HCT116 (cell line): ENCODE results near the gene LAMTOR4. TPM values are rescaled to one million over a fixed set of nuclear protein-coding genes. Genes with fewer than 3 reads are reported as not detected.

ENCODE experiments used
- ATAC-seq: fragments of 200-7000 bp; cut with Tn5 transposase; 2 replicates; pipeline ENCODE4 v1.9.1; 2020; ENCODE audit warnings: mild to moderate bottlenecking, moderate library complexity
- BruUV-seq: library from RNA; stranded (reverse); fragments of 400-500 nt; replicated peaks from 2 replicates; lab custom pipeline; 2021; lab: Mats Ljungman, UMichigan
- CTCF ChIA-PET: fragments of 300-600 bp; sonication (Branson Sonifier 250); formaldehyde crosslinking; loops from one replicate; lab custom pipeline; 2021; ENCODE audit warnings: antibody characterized with exemption; lab: Charles Lee
- POLR2A ChIA-PET: fragments of 300-600, 350-600 bp; sonication (Branson Sonifier 250); formaldehyde crosslinking; loops from one replicate; lab custom pipeline; 2021; ENCODE audit warnings: antibody characterized with exemption; lab: Charles Lee
- RAD21 ChIA-PET, 2 experiments: fragments of 300-600 bp; sonication (Branson Sonifier 250); formaldehyde crosslinking; loops; one replicate each; lab custom pipeline; 2023; ENCODE audit warnings: low total read pairs in 2 of 2; ENCODE audit not compliant: uncharacterized antibody in 2 of 2, unreplicated experiment in 2 of 2, low non-redundant PET in 1 of 2; lab: Charles Lee
- DNase-seq: peaks from one replicate; pipeline ENCODE4 v3.0.0-alpha.2; 2010; ENCODE audit warnings: low read depth, low spot score
- H2AFZ ChIP-seq: fragments of 200-600 bp; shearing (Covaris generic), sonication (generic); 2 replicates; pipeline ENCODE4 v1.6.1; 2017; ENCODE audit warnings: low read depth, mixed run types, mixed read lengths, antibody characterized with exemption, low read length; ENCODE audit not compliant: poor library complexity, severe bottlenecking
- H3K27ac ChIP-seq: 2 replicates; pipeline ENCODE4 v1.5.1; 2012; ENCODE audit warnings: low read depth, low read length
- H3K27me3 ChIP-seq: fragments of 200-600 bp; sonication (generic); 2 replicates; pipeline ENCODE4 v1.6.1; 2016; ENCODE audit warnings: mixed run types, low read length, mixed read lengths; ENCODE audit not compliant: insufficient read depth
- H3K36me3 ChIP-seq, 2 experiments: fragments of 200-500 bp in 1 of 2; fragments of 200-600 bp in 1 of 2; sonication (Bioruptor generic) in 1 of 2; sonication (generic) in 1 of 2; 2 replicates each; pipeline versions ENCODE4 v1.5.1 to v1.6.1; 2014 to 2016; ENCODE audit warnings: low read length in 2 of 2, inconsistent platforms in 1 of 2, mixed read lengths in 1 of 2, mixed run types in 1 of 2; ENCODE audit not compliant: insufficient read depth in 2 of 2, control insufficient read depth in 1 of 2
- H3K4me1 ChIP-seq, 2 experiments: fragments of 200-600 bp in 1 of 2; sonication (generic) in 1 of 2; 2 replicates each; pipeline versions ENCODE4 v1.5.1 to v1.6.1; 2012 to 2017; ENCODE audit warnings: low read length in 2 of 2, inconsistent platforms in 1 of 2, mild to moderate bottlenecking in 1 of 2, mixed read lengths in 1 of 2, mixed run types in 1 of 2, moderate library complexity in 1 of 2; ENCODE audit not compliant: insufficient read depth in 2 of 2, control insufficient read depth in 1 of 2
- H3K4me2 ChIP-seq: fragments of 200-600 bp; sonication (generic); 2 replicates; pipeline ENCODE4 v1.6.1; 2017; ENCODE audit warnings: mixed run types, low read length, mixed read lengths
- H3K4me3 ChIP-seq, 2 experiments: fragments of 200-600 bp in 1 of 2; sonication (generic) in 1 of 2; replicated peaks in 1 of 2; 2 replicates each; pipeline ENCODE4 v1.5.1; 2011 to 2016; ENCODE audit warnings: low read length in 2 of 2, control low read depth in 1 of 2, low read depth in 1 of 2, mild to moderate bottlenecking in 1 of 2, mixed read lengths in 1 of 2, mixed run types in 1 of 2
- H3K79me2 ChIP-seq: fragments of 200-600 bp; sonication (generic); 2 replicates; pipeline ENCODE4 v1.6.1; 2017; ENCODE audit warnings: mild to moderate bottlenecking, mixed run types, low read length, moderate library complexity, mixed read lengths; ENCODE audit not compliant: insufficient read depth
- H3K9ac ChIP-seq: fragments of 200-600 bp; sonication (generic); 2 replicates; pipeline ENCODE4 v1.6.1; 2016; ENCODE audit warnings: low read length, mixed read lengths
- H3K9me2 ChIP-seq: fragments of 200-600 bp; sonication (generic), shearing (Covaris generic); 2 replicates; pipeline ENCODE4 v1.6.1; 2017; ENCODE audit warnings: mixed run types, mild to moderate bottlenecking, moderate library complexity; ENCODE audit not compliant: insufficient read depth
- H3K9me3 ChIP-seq, 2 experiments: fragments of 200-500 bp in 1 of 2; fragments of 200-600 bp in 1 of 2; sonication (Bioruptor generic) in 1 of 2; sonication (generic) in 1 of 2; 2 replicates each; pipeline ENCODE4 v1.6.1; 2014 to 2017; ENCODE audit warnings: low read length in 2 of 2, mixed read lengths in 2 of 2, inconsistent platforms in 1 of 2, low read depth in 1 of 2, mild to moderate bottlenecking in 1 of 2, mixed run types in 1 of 2, moderate library complexity in 1 of 2; ENCODE audit not compliant: control insufficient read depth in 1 of 2, insufficient read depth in 1 of 2
- H4K20me1 ChIP-seq: fragments of 200-600 bp; sonication (generic), shearing (Covaris generic); 2 replicates; pipeline ENCODE4 v1.6.1; 2017; ENCODE audit warnings: mixed run types, mild to moderate bottlenecking, moderate library complexity; ENCODE audit not compliant: insufficient read depth
- CEBPB ChIP-seq: IDR thresholded peaks from 2 replicates; pipeline ENCODE4 v1.6.1; 2012; ENCODE audit warnings: low read depth
- POLR2AphosphoS5 ChIP-seq: IDR thresholded peaks from 2 replicates; pipeline ENCODE4 v1.6.1; 2011; ENCODE audit warnings: mild to moderate bottlenecking, low read depth, low read length, moderate library complexity
- RAD21 ChIP-seq: IDR thresholded peaks from 2 replicates; pipeline ENCODE4 v1.6.1; 2012; ENCODE audit warnings: low read depth, mild to moderate bottlenecking
- SRF ChIP-seq: IDR thresholded peaks from 2 replicates; pipeline ENCODE4 v1.6.1; 2012; ENCODE audit warnings: low read depth
- YY1 ChIP-seq: IDR thresholded peaks from 2 replicates; pipeline ENCODE4 v1.6.1; 2011; ENCODE audit warnings: low read length, low read depth, moderate library complexity, mild to moderate bottlenecking; ENCODE audit not compliant: insufficient replicate concordance; ENCODE audit errors: extremely low read depth
- intact Hi-C: fragments of 100-400 bp; cut with micrococcal nuclease; formaldehyde crosslinking; loops from 2 replicates; pipeline ENCODE4 v1.10.0; 2022
- total RNA-seq: library from RNA; stranded (reverse); gene quantifications from one replicate; pipeline ENCODE4 v1.2.1, GENCODE V29; 2021; ENCODE audit not compliant: unreplicated experiment
- TF ChIP-seq, protein P1 (sequence below): IDR thresholded peaks from 2 replicates; pipeline ENCODE4 v1.6.1; 2012

The LAMTOR4 gene
- total RNA-seq, 1 experiment from 2014 or later = 152 TPM

DNA sequence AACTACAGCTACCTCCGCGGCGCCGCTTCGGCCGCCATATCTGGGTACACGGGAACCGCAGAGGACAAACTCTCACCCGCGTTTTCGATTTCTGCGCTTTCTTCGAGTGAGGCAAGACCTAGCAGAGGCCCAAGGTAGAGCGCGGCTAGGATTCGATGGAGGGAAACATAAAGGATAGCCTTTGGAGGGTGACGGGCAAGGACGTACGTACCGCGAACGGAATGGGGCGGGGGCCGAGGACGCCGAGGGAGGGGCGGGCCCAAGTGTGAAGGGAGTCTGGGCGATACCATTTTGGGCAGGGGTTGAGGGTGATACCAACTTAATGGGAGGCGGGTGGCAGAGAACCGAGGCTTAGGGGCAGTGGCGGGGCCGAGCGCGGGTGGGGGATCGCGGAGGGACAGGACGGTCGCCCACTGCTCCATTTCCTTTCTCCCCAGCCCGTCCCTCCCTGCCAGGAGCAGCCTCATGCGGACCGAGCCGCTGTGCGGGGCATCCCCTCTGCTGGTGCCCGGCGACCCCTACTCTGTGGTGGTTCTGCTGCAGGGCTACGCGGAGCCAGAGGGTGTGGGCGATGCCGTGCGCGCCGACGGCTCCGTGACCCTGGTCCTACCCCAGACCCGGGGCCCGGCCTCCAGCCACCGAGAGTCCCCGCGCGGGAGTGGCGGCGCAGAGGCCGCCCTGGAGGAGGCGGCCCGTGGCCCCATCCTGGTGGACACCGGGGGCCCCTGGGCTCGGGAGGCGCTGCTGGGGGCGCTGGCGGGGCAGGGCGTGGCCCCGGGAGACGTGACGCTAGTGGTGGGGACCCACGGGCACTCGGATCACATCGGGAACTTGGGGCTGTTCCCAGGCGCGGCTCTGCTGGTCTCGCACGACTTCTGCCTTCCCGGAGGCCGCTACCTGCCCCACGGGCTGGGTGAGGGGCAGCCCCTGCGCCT is 21.5 kb upstream of the LAMTOR4 start, which contains the start of gene MBLAC1 (continued):
- TF ChIP-seq, protein P1, sequence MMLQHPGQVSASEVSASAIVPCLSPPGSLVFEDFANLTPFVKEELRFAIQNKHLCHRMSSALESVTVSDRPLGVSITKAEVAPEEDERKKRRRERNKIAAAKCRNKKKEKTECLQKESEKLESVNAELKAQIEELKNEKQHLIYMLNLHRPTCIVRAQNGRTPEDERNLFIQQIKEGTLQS = no peak
- TF ChIP-seq RAD21 (no peak), CEBPB (no peak), YY1 (peak; percentile 86), SRF (no peak)

DNA sequence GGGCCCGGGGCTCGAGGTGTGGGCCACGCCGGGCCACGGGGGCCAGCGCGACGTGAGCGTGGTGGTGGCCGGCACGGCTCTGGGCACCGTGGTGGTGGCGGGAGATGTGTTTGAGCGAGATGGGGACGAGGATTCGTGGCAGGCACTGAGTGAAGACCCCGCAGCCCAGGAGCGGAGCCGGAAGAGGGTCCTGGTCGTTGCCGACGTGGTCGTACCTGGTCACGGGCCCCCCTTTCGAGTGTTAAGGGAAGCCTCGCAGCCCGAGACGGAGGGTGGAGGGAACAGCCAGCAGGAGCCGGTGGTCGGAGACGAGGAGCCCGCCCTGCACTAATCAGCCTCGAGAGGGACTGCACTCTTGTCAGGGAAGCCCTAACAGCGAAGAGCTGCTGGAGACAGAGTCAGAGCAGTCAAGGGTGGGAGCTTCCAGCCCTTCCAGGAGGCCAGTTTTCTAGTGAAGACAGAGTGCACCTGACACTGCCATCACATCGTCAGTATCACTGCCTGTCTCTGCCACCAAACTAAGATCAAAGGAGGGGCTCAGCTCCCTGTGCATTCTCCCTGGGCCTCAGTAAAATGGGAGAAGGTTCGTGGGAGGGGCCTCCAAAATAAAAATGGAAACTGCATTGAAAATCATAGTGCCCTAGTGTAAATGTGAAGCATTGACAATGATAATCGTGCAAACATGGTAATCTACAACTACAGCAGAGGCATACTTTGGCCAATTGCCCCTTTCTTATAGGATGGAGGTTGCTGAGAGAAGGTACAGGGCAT is 20.7 kb upstream of the LAMTOR4 start:
- BruUV-seq = no TSS peak
- H3K4me2 ChIP-seq = peak overlapping the region; percentile 84
- no peaks in the 10 kb centered on the region for H3K27me3 ChIP-seq
- ChIA-PET POLR2A (interaction anchor here (0.9 to 1.4 kb wide), 3 partner anchors 21 to 208 kb away, joined by 3 to 4 read pairs (median 3); partner anchors contain the start of genes LAMTOR4 and TRIM4), CTCF (no interaction called here), RAD21 (no interaction called here)
- ATAC-seq = no peak
- H3K79me2 ChIP-seq = peaks cover 9% of the 10 kb centered on the region; the same call in 1 of the 2 replicates
- H4K20me1 ChIP-seq = no peaks in the 10 kb centered on the region
- no peak for TF ChIP-seq POLR2AphosphoS5
- no peak overlapping the region for H2AFZ ChIP-seq
- H3K4me1 ChIP-seq = peaks cover 37 to 54% of the 10 kb centered on the region in 2 experiments
- intact Hi-C loops = no loop called here
- no peaks in the 10 kb centered on the region for H3K9me3 ChIP-seq
- H3K9me2 ChIP-seq = no peaks in the 10 kb centered on the region
- no peaks in the 10 kb centered on the region for H3K36me3 ChIP-seq
- peak overlapping the region; percentile 98 for H3K9ac ChIP-seq
- H3K27ac ChIP-seq = peak overlapping the region; percentile 98; the same call in 1 of the 2 replicates
- DNase-seq = no peak
- H3K4me3 ChIP-seq = peak overlapping the region; percentile 78 to 87
